HG02798 (cell line): ENCODE results near the gene PITHD1.
A peak's percentile ranks its signal among the peaks of the same experiment; 100 is the strongest.
"Not testable (repeated sequence)": the region's sequence is repeated elsewhere in the genome, so short reads cannot be mapped to it uniquely, and the experiment has no call there.

ENCODE experiments used
- ATAC-seq: cut with Tn5 transposase; IDR thresholded peaks from one replicate; pipeline ENCODE4 v1.9.1; 2021; ENCODE audit warnings: mild to moderate bottlenecking; ENCODE audit not compliant: unreplicated experiment, poor library complexity

Gene PITHD1, protein sequence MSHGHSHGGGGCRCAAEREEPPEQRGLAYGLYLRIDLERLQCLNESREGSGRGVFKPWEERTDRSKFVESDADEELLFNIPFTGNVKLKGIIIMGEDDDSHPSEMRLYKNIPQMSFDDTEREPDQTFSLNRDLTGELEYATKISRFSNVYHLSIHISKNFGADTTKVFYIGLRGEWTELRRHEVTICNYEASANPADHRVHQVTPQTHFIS

DNA sequence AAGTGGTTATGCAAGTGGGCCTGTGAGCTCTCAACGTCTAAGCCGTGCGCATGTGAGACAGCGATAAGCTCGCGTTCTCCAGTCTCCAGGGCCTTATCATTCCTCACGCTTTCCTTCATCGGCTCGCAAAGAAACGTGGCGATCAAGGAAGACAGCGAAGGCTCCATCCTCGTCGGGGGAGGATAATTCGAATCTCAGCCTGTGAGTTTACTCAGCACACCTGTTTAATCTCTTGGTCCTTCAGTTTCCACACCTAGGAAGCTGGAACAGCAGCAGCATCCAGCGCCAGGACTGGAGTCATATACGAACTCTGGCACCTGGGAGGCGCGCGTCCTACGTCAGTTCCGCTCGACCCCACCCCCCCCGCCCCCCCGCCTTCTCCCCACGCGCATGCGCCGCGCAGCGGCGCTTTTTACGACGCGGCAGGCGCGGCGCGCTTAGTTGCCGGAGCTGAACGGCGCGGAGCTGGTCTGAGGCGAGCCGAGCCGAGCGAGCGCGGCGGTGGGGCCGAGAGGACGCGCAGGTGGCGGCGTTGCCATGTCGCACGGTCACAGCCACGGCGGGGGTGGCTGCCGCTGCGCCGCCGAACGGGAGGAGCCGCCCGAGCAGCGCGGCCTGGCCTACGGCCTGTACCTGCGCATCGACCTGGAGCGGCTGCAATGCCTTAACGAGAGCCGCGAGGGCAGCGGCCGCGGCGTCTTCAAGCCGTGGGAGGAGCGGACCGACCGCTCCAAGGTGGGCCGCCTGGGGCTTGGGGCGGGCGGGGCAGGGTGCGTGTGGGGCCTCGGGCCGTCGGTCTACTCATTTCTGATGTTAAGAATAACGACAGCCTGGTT is at the start of gene PITHD1:
PITHD1 (plus strand) TSS at position 440 of the 836 bp plus-strand sequence; CDS start at position 538, 98 bp downstream.
- peak; percentile 86 for ATAC-seq

DNA sequence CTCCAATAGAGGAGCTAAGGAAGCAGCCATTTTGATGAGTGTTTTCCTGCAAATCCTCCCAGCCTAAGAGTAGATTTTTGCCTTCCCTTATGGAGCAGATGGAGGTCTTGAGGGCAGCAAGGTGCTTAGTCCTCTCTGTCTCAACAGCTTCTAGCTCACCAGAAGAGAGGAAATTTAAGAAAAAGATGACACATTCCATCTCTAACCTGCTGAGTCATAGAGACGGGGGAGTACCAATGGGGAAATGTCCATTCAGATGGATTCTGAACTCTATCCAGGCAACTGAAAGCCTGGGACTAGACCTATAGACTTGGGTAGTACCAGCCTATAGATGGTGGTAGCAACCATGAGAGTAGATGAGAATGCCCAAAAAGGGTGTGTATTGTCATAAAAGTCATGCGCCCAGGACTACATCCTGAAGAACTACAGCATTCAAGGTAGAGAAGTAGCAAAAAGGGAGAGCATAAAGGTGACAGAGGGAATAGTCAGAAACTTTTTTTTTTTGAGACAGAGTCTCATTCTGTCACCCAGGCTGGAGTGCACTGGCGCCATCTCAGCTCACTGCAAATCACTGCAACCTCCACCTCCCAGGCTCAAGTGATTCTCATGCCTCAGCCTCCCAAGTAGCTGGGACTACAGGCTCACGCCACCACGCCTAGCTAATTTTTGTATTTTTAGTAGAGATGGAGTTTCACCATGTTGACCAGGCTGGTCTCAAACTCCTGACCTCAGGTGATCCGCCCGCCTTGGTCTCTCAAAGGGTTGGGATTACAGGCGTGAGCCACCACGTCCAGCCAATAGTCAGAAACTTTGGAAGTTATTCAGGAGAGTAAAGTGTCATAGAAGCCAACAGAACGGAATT is 45.6 kb upstream of the PITHD1 start:
- ATAC-seq, result no peak

DNA sequence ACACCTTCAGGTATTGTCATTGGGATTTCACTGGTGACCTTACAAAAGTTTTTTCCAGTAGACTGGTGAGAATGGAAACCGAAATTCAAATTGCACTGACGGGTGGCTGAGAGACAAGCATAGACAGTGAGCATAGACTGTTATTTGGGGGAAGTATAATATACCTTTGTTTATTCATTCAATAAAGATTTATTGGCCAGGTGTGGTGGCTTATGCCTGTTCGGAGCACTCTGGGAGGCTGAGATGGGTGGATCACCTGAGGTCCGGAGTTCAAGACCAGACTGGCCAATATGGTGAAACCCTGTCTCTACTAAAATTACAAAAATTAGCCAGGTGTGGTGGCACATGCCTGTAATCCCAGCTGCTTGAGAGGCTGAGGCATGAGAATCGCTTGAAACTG is 44.9 kb upstream of the PITHD1 start:
- ATAC-seq, result not testable (repeated sequence)

GRCh38 chr1:23736437-23737134 is 41.6 kb upstream of the PITHD1 start:
- ATAC-seq, result no peak

DNA sequence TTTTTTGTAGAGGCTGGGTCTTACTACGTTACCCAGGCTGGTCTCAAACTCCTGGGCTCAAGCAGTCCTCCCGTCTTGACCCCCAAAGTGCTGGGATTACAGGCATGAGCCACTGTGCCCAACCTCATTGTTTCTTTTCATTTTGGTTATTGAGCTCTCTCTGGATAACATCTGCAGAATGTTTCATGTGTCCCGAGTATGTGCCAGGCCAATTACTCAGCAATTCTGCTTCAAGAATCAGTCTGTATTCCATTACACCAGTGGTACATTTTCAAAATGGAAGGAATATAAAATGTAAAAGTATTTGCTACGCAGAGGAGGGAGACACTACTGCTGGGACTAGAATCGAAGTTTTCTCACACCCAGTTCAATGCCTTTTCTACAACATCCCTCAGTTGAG is 36.6 kb upstream of the PITHD1 start:
- no peak for ATAC-seq

DNA sequence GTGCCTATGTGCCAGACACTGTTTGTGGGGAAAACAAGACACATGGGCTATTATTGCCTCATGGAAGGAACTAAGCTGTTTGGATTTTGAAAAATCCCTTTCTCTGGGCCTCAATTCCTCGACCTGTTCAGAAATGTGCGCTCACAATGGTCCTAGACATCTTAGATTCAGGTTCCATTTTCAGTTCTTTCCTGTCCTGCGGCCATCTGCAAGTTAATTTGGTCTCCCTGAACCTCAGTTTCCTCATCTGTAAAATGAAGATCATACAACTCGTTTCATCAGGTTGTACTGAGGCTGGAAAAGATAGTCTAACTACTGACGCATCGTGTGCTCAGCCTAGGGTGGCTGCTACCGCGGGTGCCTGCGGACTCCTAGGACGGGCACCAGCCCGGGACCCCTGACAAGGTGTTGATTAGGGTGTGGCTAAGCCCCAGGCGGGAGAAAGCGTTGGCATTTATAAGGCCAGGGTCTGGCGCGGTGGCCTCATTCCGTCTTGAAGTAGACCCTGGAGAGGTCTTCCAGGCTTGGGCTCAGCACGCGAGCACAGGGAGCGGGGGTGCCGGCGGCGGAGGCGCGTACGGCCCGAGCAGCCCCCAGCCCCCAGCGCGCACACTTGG is 35.4 kb upstream of the PITHD1 start:
- ATAC-seq, result no peak

GRCh38 chr1:23743287-23744152 is 34.7 kb upstream of the PITHD1 start, which contains the start of gene ELOA:
Gene ELOA, plus strand, starts transcription at chr1:23743471. Its CDS starts 33 bp downstream, at chr1:23743504.
- ATAC-seq, result peak; percentile 87

GRCh38 chr1:23745515-23745914 is 32.7 kb upstream of the PITHD1 start:
- no peak for ATAC-seq

DNA sequence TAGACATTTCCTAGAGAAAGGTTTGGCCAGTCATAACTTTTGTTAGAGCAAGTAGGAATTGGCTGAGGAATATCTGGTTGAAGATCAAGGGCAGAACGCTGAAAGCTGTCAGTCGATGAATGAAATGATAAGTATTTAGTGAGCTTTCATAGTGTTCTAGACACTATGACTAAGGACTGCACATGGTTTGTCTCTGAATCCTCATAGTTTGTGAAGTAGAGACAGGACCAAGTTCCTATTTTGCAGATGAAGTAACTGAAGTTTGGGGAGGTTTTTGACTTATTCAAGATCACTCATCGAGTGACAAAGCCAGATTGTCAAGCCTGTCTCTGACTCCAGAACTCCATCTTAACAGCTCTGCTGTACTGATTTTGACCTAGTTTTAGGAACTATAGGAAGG is 30.2 kb upstream of the PITHD1 start:
- ATAC-seq, result no peak

GRCh38 chr1:23751050-23751814 is 27.0 kb upstream of the PITHD1 start:
- no peak for ATAC-seq

DNA sequence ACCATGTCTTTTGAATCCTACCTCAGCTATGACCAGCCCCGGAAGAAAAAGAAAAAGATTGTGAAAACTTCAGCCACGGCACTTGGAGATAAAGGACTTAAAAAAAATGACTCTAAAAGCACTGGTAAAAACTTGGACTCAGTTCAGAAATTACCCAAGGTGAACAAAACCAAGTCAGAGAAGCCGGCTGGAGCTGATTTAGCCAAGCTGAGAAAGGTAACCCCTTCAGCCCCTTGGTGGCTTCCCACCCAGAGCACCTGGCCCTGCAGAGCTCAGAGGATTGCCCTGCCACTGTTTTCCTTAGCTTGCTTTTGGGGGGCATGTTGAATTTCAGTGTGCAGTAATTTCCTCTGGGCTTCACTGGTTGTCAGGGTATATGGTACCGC is 26.4 kb upstream of the PITHD1 start:
- ATAC-seq, result no peak

DNA sequence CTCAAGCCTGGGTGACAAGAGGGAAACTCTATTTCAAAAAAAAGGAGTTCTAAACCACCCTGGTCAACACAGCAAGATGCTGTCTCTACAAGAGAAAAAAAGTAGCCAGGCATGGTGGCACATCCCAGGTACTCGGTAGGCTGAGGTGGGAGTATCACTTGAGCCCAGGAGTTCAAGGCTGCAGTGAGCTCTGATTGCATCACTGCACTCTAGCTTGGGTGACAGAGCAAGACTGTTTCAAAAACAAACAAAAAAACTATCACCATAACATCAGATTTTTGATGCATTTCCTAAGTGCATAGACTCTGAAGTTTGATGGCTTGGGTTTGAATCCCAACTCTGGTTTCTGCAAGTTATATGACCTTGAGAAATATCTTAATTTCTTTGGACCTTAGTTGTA is 25.3 kb upstream of the PITHD1 start:
- no peak for ATAC-seq

- ATAC-seq, result no peak
Observed at GRCh38 chr1:23756676-23757075, 21.5 kb upstream of the PITHD1 start.

DNA sequence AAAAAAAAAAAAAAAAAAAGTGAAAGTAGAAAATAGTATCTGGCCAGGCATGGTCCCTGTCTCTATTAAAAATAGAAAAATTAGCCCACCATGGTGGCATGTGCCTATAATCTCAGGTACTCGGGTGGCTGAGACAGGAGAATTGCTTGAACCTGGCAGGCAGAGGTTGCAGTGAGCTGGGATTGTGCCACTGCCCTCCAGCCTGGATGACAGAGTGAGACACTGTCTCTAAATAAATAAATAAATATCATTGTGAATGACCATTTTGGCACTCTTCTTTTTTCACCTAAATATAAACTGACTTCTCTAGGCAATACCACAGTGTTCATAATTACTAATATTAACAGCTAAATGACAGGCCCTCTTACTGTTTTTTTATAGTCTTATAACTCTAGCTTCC is 20.4 kb upstream of the PITHD1 start:
- no peak for ATAC-seq

- no peak for ATAC-seq
Observed at GRCh38 chr1:23759277-23759676, 18.9 kb upstream of the PITHD1 start.

DNA sequence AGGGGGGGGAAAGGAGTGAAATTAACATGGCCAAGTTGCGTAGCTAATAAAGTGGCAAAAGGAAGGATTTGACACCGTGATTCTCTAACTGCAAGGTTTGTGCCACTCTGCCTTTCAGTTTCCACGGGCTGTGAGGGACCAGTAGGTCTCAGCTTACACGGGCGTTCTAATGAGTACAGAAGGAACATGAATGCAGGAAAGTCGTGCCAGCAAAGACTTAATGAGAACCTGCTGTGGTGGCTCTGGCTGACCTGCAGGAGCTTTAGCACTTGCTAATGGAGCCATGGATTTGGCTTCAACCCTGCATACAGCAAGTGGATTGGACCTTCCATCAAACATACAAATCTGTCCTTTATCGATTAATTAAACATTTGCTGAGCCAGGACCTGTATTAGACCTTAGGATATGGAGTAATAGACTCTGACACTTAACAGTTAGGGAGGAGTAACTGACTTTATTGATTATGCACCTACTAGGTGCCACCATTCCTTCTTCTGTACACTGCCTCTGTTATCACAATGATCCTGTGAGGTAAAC is 15.1 kb upstream of the PITHD1 start:
- ATAC-seq, result no peak

- ATAC-seq, result no peak
Observed at GRCh38 chr1:23768733-23769132, 9.5 kb upstream of the PITHD1 start.
